RWPE1 (cell line): ENCODE data around the gene SEMA5A.

Experiments used
- CTCF ChIA-PET: fragments of 350-600 bp; sonication (Branson Sonifier 250); formaldehyde crosslinking; extraction: SDS; loops from one replicate; lab custom pipeline; 2021; lab: Yijun Ruan, JAX
- POLR2A ChIA-PET: fragments of 400-600 bp; formaldehyde crosslinking; extraction: SDS; loops from one replicate; lab custom pipeline; 2020; ENCODE audit warnings: antibody characterized with exemption; ENCODE audit not compliant: low non-redundant PET; lab: Yijun Ruan, JAX
- DNase-seq: peaks from one replicate; pipeline ENCODE4 v3.0.0; 2012; ENCODE audit warnings: low spot score
- H3K27ac ChIP-seq: fragments of 450-650 bp; 2 replicates; pipeline ENCODE4 v1.5.1; 2017
- TF ChIP-seq, protein P1 (sequence below): fragments of 450-650 bp; conservative IDR thresholded peaks from 2 replicates; pipeline ENCODE4 v1.5.1; 2017; ENCODE audit warnings: low read depth, mild to moderate bottlenecking

Gene SEMA5A

DNA sequence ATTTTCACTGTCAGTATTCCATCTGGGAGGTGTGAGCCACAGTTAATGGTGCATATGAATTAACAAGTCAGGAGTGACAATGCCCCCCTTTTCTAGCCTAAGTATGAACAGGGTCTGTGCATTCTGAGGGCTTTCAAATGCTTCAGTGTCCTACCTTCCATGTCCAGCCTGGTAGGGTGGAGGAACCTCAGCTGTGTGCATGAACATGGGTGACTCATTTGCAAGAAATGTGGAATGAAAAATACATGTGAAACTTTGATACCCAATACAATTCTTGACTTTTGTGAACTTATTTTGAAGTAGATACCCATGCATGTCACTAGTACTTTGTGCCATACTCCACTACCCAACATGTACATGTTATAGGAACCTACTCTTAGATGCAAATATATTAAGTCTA is 375.8 kb downstream of the SEMA5A start:
- TF ChIP-seq, protein P1, sequence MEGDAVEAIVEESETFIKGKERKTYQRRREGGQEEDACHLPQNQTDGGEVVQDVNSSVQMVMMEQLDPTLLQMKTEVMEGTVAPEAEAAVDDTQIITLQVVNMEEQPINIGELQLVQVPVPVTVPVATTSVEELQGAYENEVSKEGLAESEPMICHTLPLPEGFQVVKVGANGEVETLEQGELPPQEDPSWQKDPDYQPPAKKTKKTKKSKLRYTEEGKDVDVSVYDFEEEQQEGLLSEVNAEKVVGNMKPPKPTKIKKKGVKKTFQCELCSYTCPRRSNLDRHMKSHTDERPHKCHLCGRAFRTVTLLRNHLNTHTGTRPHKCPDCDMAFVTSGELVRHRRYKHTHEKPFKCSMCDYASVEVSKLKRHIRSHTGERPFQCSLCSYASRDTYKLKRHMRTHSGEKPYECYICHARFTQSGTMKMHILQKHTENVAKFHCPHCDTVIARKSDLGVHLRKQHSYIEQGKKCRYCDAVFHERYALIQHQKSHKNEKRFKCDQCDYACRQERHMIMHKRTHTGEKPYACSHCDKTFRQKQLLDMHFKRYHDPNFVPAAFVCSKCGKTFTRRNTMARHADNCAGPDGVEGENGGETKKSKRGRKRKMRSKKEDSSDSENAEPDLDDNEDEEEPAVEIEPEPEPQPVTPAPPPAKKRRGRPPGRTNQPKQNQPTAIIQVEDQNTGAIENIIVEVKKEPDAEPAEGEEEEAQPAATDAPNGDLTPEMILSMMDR = no peak
- ChIA-PET CTCF (no interaction called here), POLR2A (no interaction called here)
- DNase-seq = peak; percentile 20
- H3K27ac ChIP-seq = no peak overlapping the region

DNA sequence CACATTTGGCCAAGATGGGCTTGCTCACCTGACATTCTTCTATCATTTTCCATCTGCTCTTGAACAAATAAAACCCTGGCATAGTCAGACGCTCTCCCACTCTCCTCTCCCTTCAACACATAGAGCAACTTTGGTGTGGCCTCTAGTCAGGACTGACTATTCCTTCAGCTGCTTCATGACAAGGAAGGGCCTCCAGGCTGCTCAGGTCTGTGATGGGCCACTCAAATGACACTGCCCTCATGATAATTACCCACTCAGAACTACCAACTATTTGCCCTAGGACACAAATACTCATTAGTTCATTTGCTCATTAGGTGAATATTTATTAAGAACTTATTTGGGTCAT is 376.3 kb downstream of the SEMA5A start:
- CTCF ChIA-PET = no interaction called here
- no peak overlapping the region for H3K27ac ChIP-seq
- TF ChIP-seq, protein P1 = no peak
- DNase-seq = no peak
- POLR2A ChIA-PET = no interaction called here

DNA sequence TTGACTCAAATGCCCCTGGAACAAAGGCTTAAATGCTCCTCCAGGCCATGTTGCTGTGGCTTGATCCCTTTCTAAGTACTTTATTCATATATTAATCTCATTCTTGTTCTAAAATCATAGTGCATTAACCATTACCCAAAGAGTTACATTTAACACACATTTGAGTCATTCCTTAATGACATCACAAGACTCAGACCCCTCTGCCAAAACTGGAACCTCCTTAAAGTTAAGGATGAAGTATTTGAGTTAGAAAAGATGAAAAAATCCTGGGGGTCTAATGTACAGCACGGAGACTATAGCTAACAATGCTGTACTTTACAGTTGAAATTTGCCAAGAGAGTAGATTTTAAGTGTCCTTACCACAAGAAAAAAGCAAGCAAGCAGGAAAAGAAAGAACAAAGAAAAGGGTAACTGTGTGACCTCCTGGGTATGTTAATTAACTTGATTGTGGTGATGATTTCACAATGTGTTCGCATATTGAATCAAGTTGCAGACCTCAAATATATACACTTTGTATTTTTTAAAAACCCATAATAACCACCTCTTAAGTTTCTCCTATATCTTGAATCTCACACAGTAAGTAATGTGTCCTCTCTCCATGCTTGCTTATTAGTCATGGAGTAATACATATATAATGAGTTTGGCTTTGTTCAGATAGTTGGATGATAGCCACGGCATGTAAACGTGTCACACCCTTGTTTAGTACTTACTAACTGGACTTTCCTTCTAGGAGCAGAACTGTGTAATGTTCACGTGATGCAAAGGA is 376.9 kb downstream of the SEMA5A start:
- ChIA-PET CTCF (interaction anchor here (0.5 kb wide), 1 partner anchor 28 kb away, joined by 3 read pairs; no protein-coding TSS in a partner anchor), POLR2A (no interaction called here)
- H3K27ac ChIP-seq = no peak overlapping the region
- DNase-seq = peak; percentile 25
- TF ChIP-seq, protein P1 = no peak

DNA sequence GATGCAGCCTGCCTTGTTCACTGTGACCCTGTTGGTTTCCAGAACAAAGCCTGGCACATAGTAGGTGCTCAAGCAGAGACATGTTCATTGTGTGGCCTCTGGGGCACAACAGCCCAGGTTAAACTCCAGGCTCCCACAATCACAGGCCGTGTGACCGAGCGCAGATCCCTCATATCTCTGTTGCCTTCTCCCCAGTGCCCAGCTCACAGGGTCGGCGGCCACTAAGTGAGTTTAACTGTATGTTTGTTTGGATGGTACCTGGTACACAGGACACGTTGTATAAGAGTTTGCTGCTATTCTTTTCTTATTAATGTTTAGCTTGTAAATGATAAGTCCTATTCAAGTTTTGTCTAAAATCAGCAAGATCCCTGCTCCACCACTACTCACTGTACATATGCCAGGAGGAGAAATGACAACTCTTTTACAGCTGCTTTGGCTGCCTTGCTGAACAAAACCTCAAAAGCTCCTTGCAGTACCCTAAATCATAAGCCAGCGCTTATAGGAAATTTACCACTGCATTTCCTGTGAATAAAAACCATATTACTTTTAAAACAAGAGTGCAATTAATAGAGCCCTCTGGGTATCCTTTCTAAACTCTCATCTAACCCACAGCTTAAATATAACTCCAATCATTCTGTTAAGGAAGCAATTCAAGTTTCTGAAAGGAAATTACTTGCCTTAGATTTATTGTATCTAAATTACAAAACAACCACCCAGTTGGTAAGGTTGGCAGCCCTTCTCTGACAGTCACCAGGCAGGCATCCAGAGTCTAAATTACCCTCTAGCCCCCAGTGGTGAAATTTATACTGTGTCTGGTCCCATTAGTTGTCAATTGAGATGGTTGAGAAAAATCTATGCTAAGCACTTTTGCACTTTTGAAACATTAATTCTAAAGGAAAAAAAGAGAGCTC is 379.4 kb downstream of the SEMA5A start:
- ChIA-PET CTCF (no interaction called here), POLR2A (no interaction called here)
- TF ChIP-seq, protein P1 = no peak
- no peak for DNase-seq
- no peak overlapping the region for H3K27ac ChIP-seq

DNA sequence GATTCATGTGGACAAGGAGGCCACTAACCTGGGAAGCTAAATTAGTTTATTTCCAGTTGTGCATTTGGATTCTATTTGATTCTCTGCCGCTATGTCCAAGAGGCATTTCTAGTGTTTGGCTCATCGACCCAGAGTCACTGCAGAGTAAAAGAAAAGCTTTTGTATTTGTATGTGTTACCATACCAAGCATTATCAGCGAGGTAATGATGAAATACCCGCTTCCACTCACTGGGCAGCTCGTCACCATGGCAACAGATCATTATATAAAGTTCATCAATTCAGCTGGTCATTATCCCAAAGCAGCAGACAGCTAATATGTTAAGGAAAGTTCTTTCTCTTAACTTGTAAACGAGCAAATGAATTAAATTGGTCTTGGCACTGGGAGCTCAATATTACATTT is 380.3 kb downstream of the SEMA5A start:
- H3K27ac ChIP-seq = no peak overlapping the region
- ChIA-PET POLR2A (no interaction called here), CTCF (interaction anchor here (0.5 kb wide), 1 partner anchor 373 kb away, joined by 3 read pairs; no protein-coding TSS in a partner anchor)
- TF ChIP-seq, protein P1 = no peak
- no peak for DNase-seq

DNA sequence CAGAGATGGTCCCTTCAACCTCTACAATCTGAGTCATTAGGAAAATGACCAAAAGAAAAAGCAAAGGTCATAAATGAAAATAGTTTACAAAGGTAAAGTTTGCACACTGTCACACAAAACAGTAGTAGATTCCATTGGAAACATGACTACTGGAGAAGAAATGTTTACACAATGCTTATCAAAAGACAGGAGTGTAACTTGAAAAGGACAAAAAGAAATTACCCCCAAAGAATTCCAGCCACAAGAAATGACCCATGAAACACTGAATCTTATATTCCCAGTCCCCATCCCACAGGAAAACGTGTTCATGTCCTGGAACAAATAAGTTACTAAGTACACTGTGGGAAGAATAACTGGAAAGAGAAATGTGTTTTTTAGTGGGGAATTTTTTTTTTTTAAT is 385.1 kb downstream of the SEMA5A start:
- POLR2A ChIA-PET = no interaction called here
- CTCF ChIA-PET = no interaction called here
- TF ChIP-seq, protein P1 = no peak
- no peak for DNase-seq
- no peak overlapping the region for H3K27ac ChIP-seq
